ENCODE data around the gene OLFM1.

GRCh38 chr9:135120249-135120648 lies 32.8 kb downstream of the OLFM1 start:
- TF ChIP-seq CTCF (conservative IDR thresholded peaks at IDR 0.05; ENCODE audit: low read depth, low read length), result no peak
- TF ChIP-seq EZH2phosphoT487 (IDR thresholded peaks at IDR 0.05; ENCODE audit: borderline replicate concordance, low read length), result no peak

Measured in PC-3 (cell line).